Stimulated activated CD4-positive, alpha-beta T cell treated with anti-CD3 and anti-CD28 coated beads, Interleukin-2, amount 100 ng/mL, for 24 hours (primary cell): ENCODE results near the gene CD247.
A peak's percentile ranks its signal among the peaks of the same experiment; 100 is the strongest.
"Not testable (repeated sequence)": the region's sequence is repeated elsewhere in the genome, so short reads cannot be mapped to it uniquely, and the experiment has no call there.

Source experiments
- DNase-seq, 2 donors: peaks; one replicate each; pipeline ENCODE4 v3.0.0-alpha.2; 2020

Gene CD247

GRCh38 chr1:167518331-167518700 lies at the start of gene CD247:
Gene CD247, minus strand, starts transcription at chr1:167518529. Its CDS starts 64 bp downstream, at chr1:167518465.
- DNase-seq, result peak; percentile 68 to 72

GRCh38 chr1:167567663-167568062 lies 49.3 kb upstream of the CD247 start:
- DNase-seq, result no peak

GRCh38 chr1:167566766-167567165 lies 48.4 kb upstream of the CD247 start:
- DNase-seq, result no peak

- no peak for DNase-seq
Measured at GRCh38 chr1:167565922-167566321, 47.6 kb upstream of the CD247 start.

- DNase-seq, result no peak
Measured at GRCh38 chr1:167564612-167565270, 46.4 kb upstream of the CD247 start.

GRCh38 chr1:167563579-167564246 lies 45.4 kb upstream of the CD247 start:
- no peak for DNase-seq

GRCh38 chr1:167562702-167563101 lies 44.4 kb upstream of the CD247 start:
- DNase-seq, result no peak

GRCh38 chr1:167561753-167562152 lies 43.4 kb upstream of the CD247 start:
- no peak for DNase-seq

GRCh38 chr1:167555971-167556714 lies 37.8 kb upstream of the CD247 start:
- peak; percentile 79 to 83 for DNase-seq

GRCh38 chr1:167555072-167555471 lies 36.7 kb upstream of the CD247 start:
- not testable (repeated sequence) for DNase-seq

GRCh38 chr1:167554028-167554779 lies 35.9 kb upstream of the CD247 start:
- DNase-seq, result no peak

GRCh38 chr1:167553136-167554027 lies 35.1 kb upstream of the CD247 start, which contains the start of gene CREG1:
Gene CREG1, minus strand, starts transcription at chr1:167553762.
- DNase-seq, result peak; percentile 91 to 94

- no peak for DNase-seq
Measured at GRCh38 chr1:167551362-167551761, 33.0 kb upstream of the CD247 start.

- no peak for DNase-seq
Measured at GRCh38 chr1:167548059-167548932, 30.0 kb upstream of the CD247 start.

GRCh38 chr1:167546935-167547334 lies 28.6 kb upstream of the CD247 start:
- DNase-seq, result no peak

- no peak for DNase-seq
Measured at GRCh38 chr1:167545349-167545748, 27.0 kb upstream of the CD247 start.

- no peak for DNase-seq
Measured at GRCh38 chr1:167544447-167545093, 26.2 kb upstream of the CD247 start.

GRCh38 chr1:167543199-167543990 lies 25.1 kb upstream of the CD247 start:
- DNase-seq, result no peak
